SK-N-SH (cell line): Measurements from ENCODE around the gene S1PR5. TPM values are rescaled to one million over a fixed set of nuclear protein-coding genes. Genes with fewer than 3 reads are reported as not detected.

Experiments
- CTCF ChIA-PET: fragments of 300-600, 350-600 bp; formaldehyde crosslinking; extraction: SDS; loops from one replicate; lab custom pipeline; 2021; lab: Yijun Ruan, JAX
- POLR2A ChIA-PET: fragments of 350-600 bp; sonication (Branson Sonifier 250); formaldehyde crosslinking; extraction: SDS; loops from one replicate; lab custom pipeline; 2020; ENCODE audit warnings: antibody characterized with exemption, inconsistent platforms; lab: Yijun Ruan, JAX
- DNase-seq: peaks from one replicate; pipeline ENCODE4 v3.0.0; 2012
- H2AFZ ChIP-seq: fragments of 200-600 bp; sonication (generic); 2 replicates; pipeline ENCODE4 v1.8.1; 2016; ENCODE audit warnings: antibody characterized with exemption, mild to moderate bottlenecking, low read depth
- H3F3A ChIP-seq: fragments of 200-600 bp; sonication (generic); replicated peaks from 2 replicates; pipeline ENCODE3; 2016; ENCODE audit warnings: antibody characterized with exemption, mild to moderate bottlenecking; ENCODE audit not compliant: insufficient read depth
- H3K27ac ChIP-seq, 2 experiments: fragments of 200-500 bp in 1 of 2; fragments of 200-600 bp in 1 of 2; sonication (Bioruptor generic) in 1 of 2; sonication (generic), shearing (Covaris generic) in 1 of 2; 2 replicates each; pipeline versions ENCODE4 v1.5.1 to v1.6.1; 2014 to 2016; ENCODE audit warnings: low read depth in 2 of 2, inconsistent platforms in 1 of 2, low read length in 1 of 2, mild to moderate bottlenecking in 1 of 2, mixed read lengths in 1 of 2
- H3K27me3 ChIP-seq: fragments of 200-600 bp; sonication (generic), shearing (Covaris generic); 2 replicates; pipeline ENCODE4 v1.6.1; 2016; ENCODE audit warnings: mixed run types; ENCODE audit not compliant: insufficient read depth
- H3K36me3 ChIP-seq, 2 experiments: fragments of 200-500 bp in 1 of 2; fragments of 200-600 bp in 1 of 2; sonication (Bioruptor generic) in 1 of 2; sonication (generic) in 1 of 2; replicated peaks in 1 of 2; 2 replicates each; pipeline versions ENCODE3 to v1.5.1; 2014 to 2016; ENCODE audit warnings: low read length in 1 of 2, mild to moderate bottlenecking in 1 of 2; ENCODE audit not compliant: insufficient read depth in 2 of 2, control insufficient read depth in 1 of 2
- H3K4me1 ChIP-seq, 2 experiments: fragments of 200-500 bp in 1 of 2; fragments of 200-600 bp in 1 of 2; sonication (Bioruptor generic) in 1 of 2; sonication (generic), shearing (Covaris generic) in 1 of 2; 2 replicates each; pipeline versions ENCODE4 v1.5.1 to v1.6.1; 2014 to 2016; ENCODE audit warnings: low read depth in 1 of 2, low read length in 1 of 2, mixed run types in 1 of 2; ENCODE audit not compliant: insufficient read depth in 2 of 2, control insufficient read depth in 1 of 2
- H3K4me2 ChIP-seq: fragments of 200-600 bp; sonication (generic), shearing (Covaris generic); 2 replicates; pipeline ENCODE4 v1.6.1; 2017; ENCODE audit warnings: mixed run types
- H3K4me3 ChIP-seq, 2 experiments: fragments of 200-500 bp in 1 of 2; fragments of 200-600 bp in 1 of 2; sonication (Bioruptor generic) in 1 of 2; sonication (generic), shearing (Covaris generic) in 1 of 2; 2 replicates each; pipeline versions ENCODE4 v1.5.1 to v1.8.1; 2014 to 2016; ENCODE audit warnings: low read depth in 2 of 2, inconsistent platforms in 1 of 2, low read length in 1 of 2, mild to moderate bottlenecking in 1 of 2, mixed read lengths in 1 of 2, moderate library complexity in 1 of 2
- H3K79me2 ChIP-seq: fragments of 200-600 bp; sonication (generic); 2 replicates; pipeline ENCODE4 v1.8.1; 2017; ENCODE audit warnings: mild to moderate bottlenecking; ENCODE audit not compliant: insufficient read depth
- H3K9ac ChIP-seq: fragments of 200-600 bp; sonication (generic); 2 replicates; pipeline ENCODE4 v1.6.1; 2017; ENCODE audit warnings: mixed run types
- H3K9me2 ChIP-seq: fragments of 200-600 bp; sonication (generic); 2 replicates; pipeline ENCODE4 v1.6.1; 2017; ENCODE audit warnings: mixed run types
- H3K9me3 ChIP-seq: fragments of 200-600 bp; sonication (generic); 2 replicates; pipeline ENCODE4 v1.6.1; 2017; ENCODE audit warnings: mixed run types, mild to moderate bottlenecking, moderate library complexity
- H4K20me1 ChIP-seq: fragments of 200-600 bp; sonication (generic); 2 replicates; pipeline ENCODE4 v1.6.1; 2017; ENCODE audit warnings: mild to moderate bottlenecking, mixed run types; ENCODE audit not compliant: insufficient read depth
- EZH2phosphoT487 ChIP-seq: fragments of 200-600 bp; sonication (generic); IDR thresholded peaks from 2 replicates; pipeline ENCODE4 v1.6.1; 2017; ENCODE audit warnings: low read depth, mixed run types, mild to moderate bottlenecking, antibody characterized with exemption, moderate library complexity, borderline replicate concordance
- GABPA ChIP-seq: IDR thresholded peaks from 2 replicates; pipeline ENCODE4 v1.4.0; 2012; ENCODE audit warnings: low read depth, mild to moderate bottlenecking
- GATA2 ChIP-seq: sonication (generic); formaldehyde crosslinking; IDR thresholded peaks from 2 replicates; pipeline ENCODE4 v1.5.0; 2020; ENCODE audit warnings: mild to moderate bottlenecking, missing genetic modification reagents
- REST ChIP-seq: IDR thresholded peaks from 2 replicates; pipeline ENCODE4 v1.6.1; 2012; ENCODE audit warnings: mild to moderate bottlenecking, low read depth, low read length, moderate library complexity
- WGBS: methylation state at CpG from one replicate; pipeline ENCODE4 v1.1.6; 2017; ENCODE audit warnings: low lambda C conversion rate; 5-methylcytosine and 5-hydroxymethylcytosine counted together
- polyA plus RNA-seq, 3 experiments: library from polyadenylated mRNA; depleted of rRNA; stranded (reverse); fragments of >200 nt; gene quantifications; 2 replicates each; pipeline ENCODE4 v1.2.3, GENCODE V29; 2012

S1PR5 gene
- polyA plus RNA-seq, 1 of the 3 experiments (the other 2 are of a cell fraction): 0.36 TPM

GRCh38 chr19:10516064-10516385 is 1.2 kb downstream of the S1PR5 start (continued):
- no peak for TF ChIP-seq REST

GRCh38 chr19:10514211-10515145 is 2.8 kb downstream of the S1PR5 start:
- no peak overlapping the region for H3K4me2 ChIP-seq
- no peaks in the 10 kb centered on the region for H3F3A ChIP-seq
- no peak overlapping the region for H3K27ac ChIP-seq
- H3K79me2 ChIP-seq: no peaks in the 10 kb centered on the region
- peaks cover 13% of the 10 kb centered on the region; the same call in 1 of the 2 replicates for H3K27me3 ChIP-seq
- DNase-seq: peak; percentile 74
- H3K9me2 ChIP-seq: no peaks in the 10 kb centered on the region
- TF ChIP-seq GABPA: no peak
- no peak for TF ChIP-seq GATA2 (CRISPR knock-in tag)
- WGBS: 38% methylated on average over 41 of the region's 107 CpGs
- no peak overlapping the region for H2AFZ ChIP-seq
- ChIA-PET CTCF (interaction anchor here (0.7 to 1.2 kb wide), 2 partner anchors 9 to 96 kb away, joined by 3 read pairs; no protein-coding TSS in a partner anchor), POLR2A (no interaction called here)
- H3K36me3 ChIP-seq: no peaks in the 10 kb centered on the region
- no peak overlapping the region for H3K4me3 ChIP-seq
- H4K20me1 ChIP-seq: no peaks in the 10 kb centered on the region
- H3K4me1 ChIP-seq: no peaks in the 10 kb centered on the region; a peak in 1 of 4 replicates
- H3K9ac ChIP-seq: no peak overlapping the region
- no peaks in the 10 kb centered on the region for H3K9me3 ChIP-seq

GRCh38 chr19:10513223-10513622 is 4.0 kb downstream of the S1PR5 start:
- POLR2A ChIA-PET: no interaction called here
- H3K27me3 ChIP-seq: peaks cover 13% of the 10 kb centered on the region; the same call in 1 of the 2 replicates

More at GRCh38 chr19:10513223-10513622, 4.0 kb downstream of the S1PR5 start:
- CTCF ChIA-PET: interaction anchor here (0.6 to 1.8 kb wide), 5 partner anchors 10 to 35 kb away, joined by 3 to 5 read pairs (median 3); no protein-coding TSS in a partner anchor
- WGBS: 63% methylated on average over 7 of the region's 7 CpGs
- H4K20me1 ChIP-seq: no peaks in the 10 kb centered on the region
- H3K79me2 ChIP-seq: no peaks in the 10 kb centered on the region
- H3K27ac ChIP-seq: no peak overlapping the region
- H3K4me1 ChIP-seq: no peaks in the 10 kb centered on the region; a peak in 1 of 4 replicates
- DNase-seq: no peak
- H3K9me2 ChIP-seq: no peaks in the 10 kb centered on the region
- no peaks in the 10 kb centered on the region for H3F3A ChIP-seq
- no peaks in the 10 kb centered on the region for H3K9me3 ChIP-seq
- H3K4me2 ChIP-seq: no peak overlapping the region
- no peak overlapping the region for H3K9ac ChIP-seq
- no peak overlapping the region for H2AFZ ChIP-seq
- H3K36me3 ChIP-seq: no peaks in the 10 kb centered on the region
- TF ChIP-seq EZH2phosphoT487: no peak
- H3K4me3 ChIP-seq: no peak overlapping the region
